Neural progenitor cell (in vitro differentiated cells): ENCODE data around the gene UBE2M.

ENCODE experiments used
- EZH2phosphoT487 ChIP-seq: fragments of 200-600 bp; sonication (generic); IDR thresholded peaks from 2 replicates; pipeline ENCODE4 v1.6.1; 2017; ENCODE audit warnings: antibody characterized with exemption
- TF ChIP-seq, protein P1 (sequence below): fragments of 200-600 bp; sonication (generic); IDR thresholded peaks from 2 replicates; pipeline ENCODE4 v1.5.1; 2017; ENCODE audit warnings: antibody characterized with exemption, mild to moderate bottlenecking

DNA sequence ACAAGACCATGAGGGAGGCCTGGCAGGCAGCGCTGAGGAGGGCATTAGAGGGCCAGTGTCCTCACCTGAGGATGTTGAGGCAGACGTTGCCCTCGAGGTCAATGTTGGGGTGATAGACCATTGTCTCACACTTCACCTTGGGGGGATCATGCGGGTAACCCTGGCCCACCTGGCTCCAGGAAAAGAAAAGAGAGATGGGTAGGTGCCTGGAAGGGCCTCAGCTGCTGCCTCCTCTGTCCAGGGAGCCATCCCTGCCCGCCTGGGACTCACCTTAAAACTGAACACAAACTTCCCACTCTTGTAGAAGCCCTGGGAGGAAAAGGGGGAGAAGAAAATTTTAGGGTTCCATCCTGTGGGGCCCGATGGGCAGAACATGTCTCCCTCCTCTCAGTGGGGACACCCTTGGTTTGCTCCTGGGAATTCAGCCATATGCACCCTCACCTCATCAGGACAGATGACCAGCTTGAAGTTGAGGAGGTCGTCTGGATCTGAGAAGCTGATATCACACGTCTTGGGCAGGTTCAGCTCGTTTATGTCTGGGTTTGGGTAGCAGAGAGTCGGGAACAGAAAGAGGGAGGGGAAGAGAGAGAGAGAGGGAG, 1.7 kb downstream of the UBE2M start:
- TF ChIP-seq EZH2phosphoT487 = no peak
- TF ChIP-seq, protein P1, sequence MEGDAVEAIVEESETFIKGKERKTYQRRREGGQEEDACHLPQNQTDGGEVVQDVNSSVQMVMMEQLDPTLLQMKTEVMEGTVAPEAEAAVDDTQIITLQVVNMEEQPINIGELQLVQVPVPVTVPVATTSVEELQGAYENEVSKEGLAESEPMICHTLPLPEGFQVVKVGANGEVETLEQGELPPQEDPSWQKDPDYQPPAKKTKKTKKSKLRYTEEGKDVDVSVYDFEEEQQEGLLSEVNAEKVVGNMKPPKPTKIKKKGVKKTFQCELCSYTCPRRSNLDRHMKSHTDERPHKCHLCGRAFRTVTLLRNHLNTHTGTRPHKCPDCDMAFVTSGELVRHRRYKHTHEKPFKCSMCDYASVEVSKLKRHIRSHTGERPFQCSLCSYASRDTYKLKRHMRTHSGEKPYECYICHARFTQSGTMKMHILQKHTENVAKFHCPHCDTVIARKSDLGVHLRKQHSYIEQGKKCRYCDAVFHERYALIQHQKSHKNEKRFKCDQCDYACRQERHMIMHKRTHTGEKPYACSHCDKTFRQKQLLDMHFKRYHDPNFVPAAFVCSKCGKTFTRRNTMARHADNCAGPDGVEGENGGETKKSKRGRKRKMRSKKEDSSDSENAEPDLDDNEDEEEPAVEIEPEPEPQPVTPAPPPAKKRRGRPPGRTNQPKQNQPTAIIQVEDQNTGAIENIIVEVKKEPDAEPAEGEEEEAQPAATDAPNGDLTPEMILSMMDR = no peak
